HG03097 (cell line): ENCODE measurements around the gene ADRM1.

ENCODE experiments used
- ATAC-seq: cut with Tn5 transposase; IDR thresholded peaks from one replicate; pipeline ENCODE4 v1.9.1; 2021; ENCODE audit not compliant: unreplicated experiment, low FRiP score

Gene ADRM1

GRCh38 chr20:62323146-62323979 lies 20.6 kb downstream of the ADRM1 start:
- no peak for ATAC-seq

GRCh38 chr20:62323980-62324906 lies 21.4 kb downstream of the ADRM1 start:
- no peak for ATAC-seq

DNA sequence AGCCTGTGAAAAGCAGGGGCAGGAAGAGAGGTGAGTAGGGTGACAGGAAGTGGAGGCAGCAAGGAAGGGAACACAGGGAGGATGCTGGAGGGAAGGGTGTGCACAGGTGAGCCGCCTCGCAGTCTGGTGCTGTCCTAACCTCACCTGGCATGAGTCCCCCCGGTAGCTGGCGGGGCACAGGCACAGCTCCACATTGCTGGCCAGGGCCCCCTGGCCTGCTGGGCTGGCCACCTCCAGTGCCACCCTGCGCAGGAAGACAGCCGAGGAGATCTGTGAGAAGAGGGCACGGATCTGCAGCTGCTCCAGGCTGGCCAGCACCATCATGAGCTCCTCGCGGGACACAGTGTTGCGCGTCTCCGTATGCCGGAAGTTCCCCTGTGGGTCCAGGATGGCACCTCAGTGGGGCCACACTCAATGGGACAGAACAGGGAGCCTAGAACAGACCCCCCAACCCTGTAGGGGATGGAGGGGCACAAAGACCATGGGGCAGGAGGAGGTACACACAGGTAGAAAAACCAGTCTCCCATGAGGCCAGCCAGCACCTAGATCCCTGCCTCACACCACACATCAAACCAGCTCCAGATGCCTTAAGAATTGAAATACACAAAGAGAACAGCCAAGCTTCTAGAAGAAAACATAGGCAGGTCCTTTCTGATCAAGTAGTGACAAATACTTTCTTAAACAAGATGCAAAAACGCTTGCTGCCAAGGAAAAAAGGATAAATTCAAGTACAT lies 22.5 kb downstream of the ADRM1 start:
- no peak for ATAC-seq

- no peak for ATAC-seq
Observed at GRCh38 chr20:62326559-62326958, 23.8 kb downstream of the ADRM1 start.

- no peak for ATAC-seq
Observed at GRCh38 chr20:62326959-62327725, 24.3 kb downstream of the ADRM1 start.

DNA sequence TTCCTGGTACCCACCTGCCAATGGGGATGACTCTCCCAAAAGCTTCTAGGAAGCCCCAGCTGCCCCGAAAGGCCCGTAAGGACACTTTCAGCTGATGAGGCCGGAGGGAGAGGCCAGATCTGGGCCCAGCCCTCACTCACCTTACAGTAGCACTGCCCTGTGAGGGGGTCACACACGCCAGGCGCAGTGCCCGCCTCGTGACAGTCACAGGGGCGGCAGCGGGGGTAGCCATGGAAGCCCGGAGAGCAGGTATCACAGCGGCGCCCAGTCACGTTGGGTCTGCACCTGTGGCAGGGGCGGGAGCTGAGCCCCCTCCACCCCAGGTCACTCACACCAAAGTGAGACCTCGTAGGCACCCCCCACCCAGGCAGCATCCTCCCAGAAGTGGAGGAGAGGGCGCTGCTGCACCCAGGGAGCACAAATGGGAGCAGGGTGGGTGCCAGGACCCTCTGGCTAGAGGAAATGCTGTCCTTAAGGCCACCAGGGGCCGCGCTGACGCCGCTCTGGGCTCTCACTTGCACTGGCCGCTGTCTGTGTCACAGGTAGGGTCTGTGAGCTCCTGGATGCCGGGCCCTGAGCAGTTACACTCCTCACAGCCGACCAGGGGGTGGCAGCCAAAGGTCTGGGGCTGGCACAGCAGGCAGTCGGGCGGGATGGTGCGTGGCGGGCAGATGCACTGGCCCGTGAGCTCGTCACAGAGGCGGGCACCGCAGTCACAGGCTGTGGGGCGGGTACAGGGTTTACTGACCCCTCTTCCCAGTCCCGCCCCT lies 25.1 kb downstream of the ADRM1 start:
- no peak for ATAC-seq

GRCh38 chr20:62328684-62329388 lies 26.0 kb downstream of the ADRM1 start:
- ATAC-seq, result no peak

- no peak for ATAC-seq
Observed at GRCh38 chr20:62329389-62330377, 26.9 kb downstream of the ADRM1 start.

GRCh38 chr20:62330576-62331317 lies 27.9 kb downstream of the ADRM1 start:
- ATAC-seq, result no peak

GRCh38 chr20:62331347-62331746 lies 28.6 kb downstream of the ADRM1 start:
- no peak for ATAC-seq

- ATAC-seq, result no peak
Observed at GRCh38 chr20:62332421-62332820, 29.6 kb downstream of the ADRM1 start.

DNA sequence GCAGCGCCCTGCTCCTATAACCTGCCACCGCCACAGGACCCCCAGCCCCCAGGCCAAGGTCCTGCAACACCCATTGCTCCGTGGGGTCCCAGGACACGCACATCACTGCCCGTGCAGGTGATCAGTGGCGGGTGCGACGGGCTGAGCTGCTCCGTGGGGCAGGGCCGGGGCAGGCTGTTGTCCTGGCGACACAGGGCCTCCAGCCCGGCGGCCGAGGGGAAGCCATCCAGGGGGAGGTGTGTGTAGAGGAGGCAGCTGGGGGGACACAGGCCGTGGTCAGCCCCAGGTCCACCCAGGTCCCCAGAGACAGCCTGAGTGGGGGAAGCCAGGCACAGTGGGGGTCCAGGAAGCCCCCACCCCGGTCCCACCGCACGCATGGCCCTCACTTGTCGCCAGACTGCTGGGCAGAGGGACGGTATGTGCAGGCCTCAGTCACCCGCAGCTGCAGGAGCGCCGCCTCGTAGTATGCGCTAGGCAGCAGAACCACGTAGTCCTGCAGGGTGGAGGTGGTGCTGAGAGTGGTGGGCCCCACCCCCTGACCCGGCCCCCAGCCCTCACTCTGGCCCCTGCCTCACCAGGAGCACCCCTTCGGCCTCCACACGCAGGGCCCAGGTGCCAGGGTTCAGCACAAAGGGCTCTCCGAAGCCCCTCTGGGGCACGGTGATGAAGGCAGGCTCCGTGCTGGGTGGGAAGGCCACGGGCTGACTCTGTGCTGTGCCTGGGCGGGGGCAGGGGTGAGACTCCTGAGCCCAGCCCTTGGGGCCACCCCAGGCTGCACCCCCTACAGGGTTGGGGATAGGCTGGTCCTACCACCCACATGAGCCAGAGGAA lies 30.4 kb downstream of the ADRM1 start:
- ATAC-seq, result no peak

GRCh38 chr20:62333820-62334595 lies 31.2 kb downstream of the ADRM1 start:
- no peak for ATAC-seq

DNA sequence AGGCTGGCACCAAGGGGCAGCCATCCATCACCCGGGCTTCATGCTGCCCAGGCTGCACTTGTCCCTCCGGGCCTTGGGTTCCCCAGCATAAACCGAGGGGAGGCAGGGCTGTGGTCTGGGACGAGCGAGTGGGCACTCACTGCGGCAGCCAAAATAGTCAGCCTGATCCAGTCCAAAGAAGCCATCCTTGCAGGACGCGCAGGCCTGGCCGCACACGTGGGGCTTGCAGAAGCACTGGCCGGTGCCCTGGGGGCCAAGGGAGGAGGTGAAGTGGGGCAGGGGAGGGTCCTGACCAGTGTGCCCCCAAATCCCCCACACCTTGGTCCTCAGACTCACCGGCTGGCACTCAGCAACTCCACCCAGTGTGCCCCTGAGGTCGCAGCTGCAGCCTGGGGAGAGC lies 32.1 kb downstream of the ADRM1 start:
- ATAC-seq, result no peak

DNA sequence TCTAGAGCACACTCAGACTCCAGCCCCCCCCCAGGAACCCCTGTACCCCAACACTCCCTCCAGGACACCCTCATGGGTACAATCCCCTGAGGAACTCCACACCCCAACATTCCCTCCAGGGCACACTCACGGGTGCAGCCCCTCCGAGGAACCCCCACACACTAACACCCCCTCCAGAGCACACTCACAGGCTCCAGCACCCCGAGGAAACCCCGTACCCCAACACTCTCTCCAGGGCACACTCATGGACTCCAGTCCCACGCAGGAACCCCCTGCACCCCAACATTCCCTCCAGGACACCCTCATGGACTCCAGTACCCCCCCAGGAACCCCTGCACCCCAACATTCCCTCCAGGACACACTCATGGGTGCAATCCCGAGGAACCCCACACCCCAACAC lies 32.7 kb downstream of the ADRM1 start:
- ATAC-seq, result no peak
